Stomach (tissue), 4 donors: ENCODE measurements around the gene POLD2.
"Not testable (repeated sequence)": the region's sequence is repeated elsewhere in the genome, so short reads cannot be mapped to it uniquely, and the experiment has no call there.

Experiments used
- EP300 ChIP-seq: sonication (generic); formaldehyde crosslinking; IDR thresholded peaks from one replicate; pipeline ENCODE4 v1.6.1; 2017; ENCODE audit warnings: antibody characterized with exemption
- POLR2A ChIP-seq, 4 donors: fragments of 450-650 bp; IDR thresholded peaks; one replicate each; pipeline ENCODE4 v1.6.1; 2016; ENCODE audit warnings: antibody characterized with exemption in 4 of 4, control low read depth in 2 of 4, mild to moderate bottlenecking in 1 of 4, moderate library complexity in 1 of 4
- POLR2AphosphoS5 ChIP-seq, 3 donors: sonication (generic); formaldehyde crosslinking; IDR thresholded peaks; one replicate each; pipeline ENCODE4 v1.6.1; 2016; ENCODE audit warnings: antibody characterized with exemption in 3 of 3
- TF ChIP-seq, protein P1 (sequence below), 7 experiments: fragments of 450-650 bp in 4 of 7; fragments of 200-600 bp in 3 of 7; sonication (generic) in 3 of 7; IDR thresholded peaks; one replicate each; pipeline ENCODE4 v1.5.1; 2016 to 2019; ENCODE audit warnings: antibody characterized with exemption in 7 of 7, control low read depth in 2 of 7, mild to moderate bottlenecking in 1 of 7

DNA sequence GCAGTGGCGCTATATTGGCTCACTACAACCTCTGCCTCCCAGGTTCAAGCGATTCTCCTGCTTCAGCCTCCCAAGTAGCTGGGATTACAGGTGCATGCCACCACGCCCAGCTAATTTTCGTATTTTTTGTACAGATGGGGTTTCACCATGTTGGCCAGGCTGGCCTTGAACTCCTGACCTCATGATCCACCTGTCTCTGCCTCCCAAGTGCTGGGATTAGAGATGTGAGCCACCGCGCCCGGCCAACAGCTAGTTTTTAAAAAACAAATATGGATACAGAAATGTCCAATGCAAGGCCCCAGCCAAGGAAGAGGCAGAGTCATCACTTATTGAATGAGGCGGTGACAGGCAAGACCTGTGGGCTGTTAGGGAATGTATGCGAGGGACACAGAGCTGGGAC, 48.6 kb upstream of the POLD2 start:
- TF ChIP-seq, protein P1, sequence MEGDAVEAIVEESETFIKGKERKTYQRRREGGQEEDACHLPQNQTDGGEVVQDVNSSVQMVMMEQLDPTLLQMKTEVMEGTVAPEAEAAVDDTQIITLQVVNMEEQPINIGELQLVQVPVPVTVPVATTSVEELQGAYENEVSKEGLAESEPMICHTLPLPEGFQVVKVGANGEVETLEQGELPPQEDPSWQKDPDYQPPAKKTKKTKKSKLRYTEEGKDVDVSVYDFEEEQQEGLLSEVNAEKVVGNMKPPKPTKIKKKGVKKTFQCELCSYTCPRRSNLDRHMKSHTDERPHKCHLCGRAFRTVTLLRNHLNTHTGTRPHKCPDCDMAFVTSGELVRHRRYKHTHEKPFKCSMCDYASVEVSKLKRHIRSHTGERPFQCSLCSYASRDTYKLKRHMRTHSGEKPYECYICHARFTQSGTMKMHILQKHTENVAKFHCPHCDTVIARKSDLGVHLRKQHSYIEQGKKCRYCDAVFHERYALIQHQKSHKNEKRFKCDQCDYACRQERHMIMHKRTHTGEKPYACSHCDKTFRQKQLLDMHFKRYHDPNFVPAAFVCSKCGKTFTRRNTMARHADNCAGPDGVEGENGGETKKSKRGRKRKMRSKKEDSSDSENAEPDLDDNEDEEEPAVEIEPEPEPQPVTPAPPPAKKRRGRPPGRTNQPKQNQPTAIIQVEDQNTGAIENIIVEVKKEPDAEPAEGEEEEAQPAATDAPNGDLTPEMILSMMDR (IDR thresholded peaks at IDR 0.05), result not testable (repeated sequence)
- TF ChIP-seq POLR2A (IDR thresholded peaks at IDR 0.05); POLR2AphosphoS5 (IDR thresholded peaks at IDR 0.05); EP300: not testable (repeated sequence)
